ENCODE measurements around the gene CCDC93. TPM values are rescaled to one million over a fixed set of nuclear protein-coding genes. Genes with fewer than 3 reads are reported as not detected.

The CCDC93 gene
- total RNA-seq, 1 experiment from 2014 or later, result 31.5 TPM

DNA sequence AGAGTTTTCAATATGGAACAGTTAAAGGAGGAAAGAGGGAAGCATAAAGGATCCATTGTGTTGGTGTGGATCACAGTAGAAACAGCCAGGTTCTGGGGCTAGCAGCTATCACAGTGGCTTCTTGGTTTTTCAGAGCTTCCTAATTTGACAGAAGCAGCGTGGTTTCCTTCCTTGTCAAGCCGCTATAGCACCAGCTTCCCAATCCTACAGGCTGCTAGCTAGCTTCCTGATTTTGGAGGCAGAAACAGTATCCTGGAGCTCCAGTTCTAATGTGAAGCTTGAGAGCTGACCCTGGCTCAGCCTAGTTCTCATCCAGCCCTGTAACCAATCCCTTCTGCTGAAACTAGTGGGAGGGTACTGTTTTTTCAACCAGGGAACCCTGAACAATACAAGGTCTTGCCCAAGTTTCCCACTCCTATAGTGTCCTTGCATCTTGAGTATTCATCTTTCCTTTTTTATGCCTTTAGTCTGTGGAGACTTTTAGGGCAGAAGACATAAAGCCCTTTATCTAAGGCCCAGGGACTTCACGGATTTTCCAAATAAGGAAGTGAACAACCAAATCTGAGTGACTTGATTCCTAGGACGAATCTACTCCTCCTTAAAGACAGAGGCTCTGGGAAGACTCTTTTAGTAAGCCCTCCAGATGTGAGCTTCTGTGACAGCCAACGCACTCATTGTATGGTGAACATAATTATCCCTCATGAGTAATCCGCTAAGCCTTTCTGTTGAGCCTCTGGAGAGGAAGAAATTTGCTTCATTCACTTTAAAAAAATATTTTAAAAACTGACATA, 33.8 kb downstream of the CCDC93 start:
- BruUV-seq (replicated peaks), result no TSS peak
- CTCF ChIA-PET, result no interaction called here

DNA sequence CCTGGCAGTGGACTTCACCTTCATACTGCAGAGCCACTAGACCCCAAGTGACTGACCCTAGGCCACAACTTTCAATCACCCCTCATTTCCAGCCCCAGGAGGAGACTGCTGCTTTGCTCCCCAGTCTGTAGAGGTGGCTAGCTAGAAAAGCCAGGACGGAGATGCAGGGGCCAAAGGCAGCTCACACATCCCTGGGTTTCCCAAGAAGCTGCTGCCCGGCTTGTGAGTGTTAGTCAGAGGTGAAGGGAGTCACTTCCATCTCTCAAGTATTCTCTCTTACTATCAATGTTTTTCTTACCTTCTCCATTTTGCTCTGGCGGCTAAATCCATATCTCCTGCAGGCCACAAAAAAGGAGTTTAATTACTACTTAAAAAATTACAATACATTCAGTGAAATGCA, 36.2 kb downstream of the CCDC93 start:
- Histone ChIP-seq H3K9me3 (ENCODE audit: control insufficient read depth, insufficient read depth, low read depth, low read length) (no peaks in the 10 kb centered on the region), H3K27ac (ENCODE audit: low read length) (no peak overlapping the region), H3K4me1 (ENCODE audit: control insufficient read depth, insufficient read depth, low read length) (no peaks in the 10 kb centered on the region), H3K27me3 (ENCODE audit: control insufficient read depth, insufficient read depth, low read length) (no peaks in the 10 kb centered on the region), H3K36me3 (ENCODE audit: control insufficient read depth, insufficient read depth, low read length) (0 out of 2 replicates have a peak, but pooled peaks cover under 1% of the 10 kb centered on the region), H3K4me3 (ENCODE audit: low read depth in 2 of 2, low read length in 2 of 2) (no peak overlapping the region)
- intact Hi-C loops (cut with micrococcal nuclease; ENCODE audit: unreplicated experiment) (no loop called here), in situ Hi-C loops (cut with HindIII; ENCODE audit: low pct_unique_long_range_greater_than_20kb, low sequenced_read_pairs) (no loop called here)
- no peak for DNase-seq (ENCODE audit: low read depth, low spot score)
- ATAC-seq, result no peak
- POLR2A ChIA-PET, result no interaction called here
- BruUV-seq (replicated peaks), result no TSS peak
- TF ChIP-seq TCF7L2 (IDR thresholded peaks at IDR 0.05; ENCODE audit: low read depth, low read length) (no peak), POLR2AphosphoS5 (IDR thresholded peaks at IDR 0.05; ENCODE audit: low read depth, low read length) (no peak), CTCF (IDR thresholded peaks at IDR 0.05) (no peak), SIN3A (IDR thresholded peaks at IDR 0.05; ENCODE audit: borderline replicate concordance, insufficient read depth, low read depth, low read length) (no peak)
- TF ChIP-seq, protein P1, sequence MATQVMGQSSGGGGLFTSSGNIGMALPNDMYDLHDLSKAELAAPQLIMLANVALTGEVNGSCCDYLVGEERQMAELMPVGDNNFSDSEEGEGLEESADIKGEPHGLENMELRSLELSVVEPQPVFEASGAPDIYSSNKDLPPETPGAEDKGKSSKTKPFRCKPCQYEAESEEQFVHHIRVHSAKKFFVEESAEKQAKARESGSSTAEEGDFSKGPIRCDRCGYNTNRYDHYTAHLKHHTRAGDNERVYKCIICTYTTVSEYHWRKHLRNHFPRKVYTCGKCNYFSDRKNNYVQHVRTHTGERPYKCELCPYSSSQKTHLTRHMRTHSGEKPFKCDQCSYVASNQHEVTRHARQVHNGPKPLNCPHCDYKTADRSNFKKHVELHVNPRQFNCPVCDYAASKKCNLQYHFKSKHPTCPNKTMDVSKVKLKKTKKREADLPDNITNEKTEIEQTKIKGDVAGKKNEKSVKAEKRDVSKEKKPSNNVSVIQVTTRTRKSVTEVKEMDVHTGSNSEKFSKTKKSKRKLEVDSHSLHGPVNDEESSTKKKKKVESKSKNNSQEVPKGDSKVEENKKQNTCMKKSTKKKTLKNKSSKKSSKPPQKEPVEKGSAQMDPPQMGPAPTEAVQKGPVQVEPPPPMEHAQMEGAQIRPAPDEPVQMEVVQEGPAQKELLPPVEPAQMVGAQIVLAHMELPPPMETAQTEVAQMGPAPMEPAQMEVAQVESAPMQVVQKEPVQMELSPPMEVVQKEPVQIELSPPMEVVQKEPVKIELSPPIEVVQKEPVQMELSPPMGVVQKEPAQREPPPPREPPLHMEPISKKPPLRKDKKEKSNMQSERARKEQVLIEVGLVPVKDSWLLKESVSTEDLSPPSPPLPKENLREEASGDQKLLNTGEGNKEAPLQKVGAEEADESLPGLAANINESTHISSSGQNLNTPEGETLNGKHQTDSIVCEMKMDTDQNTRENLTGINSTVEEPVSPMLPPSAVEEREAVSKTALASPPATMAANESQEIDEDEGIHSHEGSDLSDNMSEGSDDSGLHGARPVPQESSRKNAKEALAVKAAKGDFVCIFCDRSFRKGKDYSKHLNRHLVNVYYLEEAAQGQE (IDR thresholded peaks at IDR 0.05; ENCODE audit: insufficient read depth in 1 of 2, low read depth in 2 of 2, low read length in 1 of 2), result no peak
- CTCF ChIA-PET, result no interaction called here

More for the DNA sequence above, 33.8 kb downstream of the CCDC93 start:
- intact Hi-C loops (cut with micrococcal nuclease; ENCODE audit: unreplicated experiment) (no loop called here), in situ Hi-C loops (cut with HindIII; ENCODE audit: low pct_unique_long_range_greater_than_20kb, low sequenced_read_pairs) (no loop called here)
- POLR2A ChIA-PET, result no interaction called here
- H3K4me1 ChIP-seq (ENCODE audit: control insufficient read depth, insufficient read depth, low read length), result no peaks in the 10 kb centered on the region
- no peak overlapping the region for H3K27ac ChIP-seq (ENCODE audit: low read length)
- TF ChIP-seq TCF7L2 (IDR thresholded peaks at IDR 0.05; ENCODE audit: low read depth, low read length), result no peak
- TF ChIP-seq CTCF (IDR thresholded peaks at IDR 0.05), result no peak
- TF ChIP-seq SIN3A (IDR thresholded peaks at IDR 0.05; ENCODE audit: borderline replicate concordance, insufficient read depth, low read depth, low read length), result no peak
- TF ChIP-seq POLR2AphosphoS5 (IDR thresholded peaks at IDR 0.05; ENCODE audit: low read depth, low read length), result no peak
- TF ChIP-seq, protein P1 (IDR thresholded peaks at IDR 0.05; ENCODE audit: insufficient read depth in 1 of 2, low read depth in 2 of 2, low read length in 1 of 2), result no peak
- no peaks in the 10 kb centered on the region for H3K36me3 ChIP-seq (ENCODE audit: control insufficient read depth, insufficient read depth, low read length)
- ATAC-seq (no peak), DNase-seq (ENCODE audit: low read depth, low spot score) (no peak)
- H3K27me3 ChIP-seq (ENCODE audit: control insufficient read depth, insufficient read depth, low read length), result no peaks in the 10 kb centered on the region
- no peak overlapping the region for H3K4me3 ChIP-seq (ENCODE audit: low read depth in 2 of 2, low read length in 2 of 2)
- no peaks in the 10 kb centered on the region for H3K9me3 ChIP-seq (ENCODE audit: control insufficient read depth, insufficient read depth, low read depth, low read length)
